ENCODE measurements around the gene DNAJC27.

DNAJC27 gene

DNA sequence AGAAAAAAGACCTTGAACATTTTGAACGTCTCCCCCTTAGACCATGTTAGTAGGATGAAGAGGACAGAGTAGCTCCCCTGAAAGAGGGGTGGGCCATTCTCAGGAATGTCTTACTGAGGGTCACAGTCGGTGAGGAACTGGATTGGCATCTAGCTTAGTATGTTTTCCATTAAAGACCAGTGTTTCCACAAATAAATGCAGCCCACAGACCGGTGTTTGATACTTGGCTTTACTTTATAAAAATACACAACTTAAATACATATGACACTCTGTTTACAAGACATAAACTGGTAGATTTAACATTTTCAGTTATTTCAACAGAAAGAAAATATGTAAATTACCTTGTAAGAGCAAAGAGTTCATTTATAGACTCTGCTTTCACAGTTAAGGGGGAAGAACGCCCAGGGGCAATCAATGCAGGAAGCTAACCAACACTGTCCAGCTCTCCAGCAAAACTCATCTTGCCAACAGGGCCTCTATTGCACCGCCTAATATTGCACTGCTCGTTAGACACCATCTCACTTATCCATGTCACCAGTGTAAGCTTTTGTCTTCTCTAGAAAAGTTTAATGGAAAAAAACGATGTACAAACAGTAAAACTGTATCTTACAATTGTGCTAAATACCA, 28.2 kb downstream of the DNAJC27 start:
- no peak for TF ChIP-seq CTCF (IDR thresholded peaks at IDR 0.05; ENCODE audit: insufficient read depth, low read length, poor library complexity, severe bottlenecking)
- Histone ChIP-seq H3K36me3 (ENCODE audit: control insufficient read depth, insufficient read depth, low read length) (peaks cover 10% of the 10 kb centered on the region), H3K27me3 (replicated peaks; ENCODE audit: control insufficient read depth, insufficient read depth, low read length) (no peaks in the 10 kb centered on the region), H3K4me3 (replicated peaks; ENCODE audit: low read depth, low read length) (no peak overlapping the region)
- no peak for DNase-seq (ENCODE audit: extremely low read depth, insufficient read length)

DNA sequence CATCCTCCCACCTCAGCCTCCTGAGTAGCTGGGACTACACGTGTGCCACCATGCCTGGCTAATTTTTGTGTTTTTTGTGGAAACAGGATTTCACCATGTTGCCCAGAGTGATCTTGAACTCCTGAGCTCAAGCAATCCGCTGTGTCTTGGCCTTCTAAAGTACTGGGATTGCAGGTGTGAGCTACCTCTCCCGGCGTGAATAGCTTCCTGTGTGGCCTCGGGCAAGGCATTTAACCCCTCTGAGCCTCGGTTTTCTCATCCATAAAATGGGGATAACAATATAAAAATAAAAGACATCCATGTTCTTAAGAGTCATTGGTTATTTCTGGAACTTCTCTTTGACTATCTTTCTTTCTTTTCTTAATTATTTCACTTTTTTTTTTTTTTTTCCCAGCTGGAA, 32.4 kb downstream of the DNAJC27 start:
- Histone ChIP-seq H3K27me3 (replicated peaks; ENCODE audit: control insufficient read depth, insufficient read depth, low read length) (no peaks in the 10 kb centered on the region), H3K4me3 (replicated peaks; ENCODE audit: low read depth, low read length) (no peak overlapping the region), H3K36me3 (ENCODE audit: control insufficient read depth, insufficient read depth, low read length) (no peaks in the 10 kb centered on the region)
- no peak for TF ChIP-seq CTCF (IDR thresholded peaks at IDR 0.05; ENCODE audit: insufficient read depth, low read length, poor library complexity, severe bottlenecking)
- no peak for DNase-seq (ENCODE audit: extremely low read depth, insufficient read length)

DNA sequence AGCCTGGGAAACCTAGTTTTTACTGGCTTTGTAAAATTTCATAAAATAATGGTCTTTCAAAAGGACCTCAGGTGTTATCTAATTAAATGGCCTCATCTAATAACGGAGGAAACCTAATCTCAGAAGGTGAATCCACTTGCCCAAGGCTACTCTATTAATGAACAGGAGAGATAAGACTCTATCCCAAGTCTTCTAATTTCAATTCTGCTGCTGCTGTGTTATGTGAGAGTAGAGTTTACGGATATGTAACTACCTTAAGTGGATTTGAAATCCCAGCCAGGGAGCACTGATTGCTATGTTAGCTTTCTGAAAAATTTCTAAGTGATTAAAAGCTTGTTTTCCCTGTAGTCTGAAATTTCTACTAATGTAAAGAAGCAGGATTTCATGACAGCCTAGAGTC, 34.5 kb downstream of the DNAJC27 start:
- no peak overlapping the region for H3K4me3 ChIP-seq (replicated peaks; ENCODE audit: low read depth, low read length)
- DNase-seq (ENCODE audit: extremely low read depth, insufficient read length), result no peak
- no peaks in the 10 kb centered on the region for H3K27me3 ChIP-seq (replicated peaks; ENCODE audit: control insufficient read depth, insufficient read depth, low read length)
- TF ChIP-seq CTCF (IDR thresholded peaks at IDR 0.05; ENCODE audit: insufficient read depth, low read length, poor library complexity, severe bottlenecking), result no peak
- H3K36me3 ChIP-seq (ENCODE audit: control insufficient read depth, insufficient read depth, low read length), result no peaks in the 10 kb centered on the region

DNA sequence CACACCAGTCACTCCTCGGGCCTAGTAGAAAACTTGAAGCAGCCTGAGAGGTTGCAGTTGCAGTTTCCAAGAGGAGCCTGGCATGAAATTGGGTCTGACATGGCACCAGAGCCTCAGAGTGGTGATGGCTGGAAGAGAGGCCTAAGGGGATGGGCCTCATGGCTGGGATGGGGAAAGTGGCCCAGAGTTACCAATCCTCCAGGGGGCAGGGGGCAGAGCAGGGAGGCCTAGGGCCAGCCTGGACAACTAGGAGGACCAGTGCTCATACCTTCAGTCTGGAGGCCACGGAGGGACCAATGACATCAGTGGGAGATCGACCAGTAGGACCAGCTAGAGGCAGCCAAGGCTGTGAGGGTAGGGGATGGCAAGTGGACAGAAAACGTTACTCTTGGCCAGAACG, 36.6 kb downstream of the DNAJC27 start:
- H3K27me3 ChIP-seq (replicated peaks; ENCODE audit: control insufficient read depth, insufficient read depth, low read length), result no peaks in the 10 kb centered on the region
- H3K36me3 ChIP-seq (ENCODE audit: control insufficient read depth, insufficient read depth, low read length), result no peaks in the 10 kb centered on the region
- TF ChIP-seq CTCF (IDR thresholded peaks at IDR 0.05; ENCODE audit: insufficient read depth, low read length, poor library complexity, severe bottlenecking), result no peak
- no peak overlapping the region for H3K4me3 ChIP-seq (replicated peaks; ENCODE audit: low read depth, low read length)
- DNase-seq (ENCODE audit: extremely low read depth, insufficient read length), result no peak

- H3K36me3 ChIP-seq (ENCODE audit: control insufficient read depth, insufficient read depth, low read length), result no peaks in the 10 kb centered on the region
- H3K27me3 ChIP-seq (replicated peaks; ENCODE audit: control insufficient read depth, insufficient read depth, low read length), result no peaks in the 10 kb centered on the region
- TF ChIP-seq CTCF (IDR thresholded peaks at IDR 0.05; ENCODE audit: insufficient read depth, low read length, poor library complexity, severe bottlenecking), result no peak
- no peak for DNase-seq (ENCODE audit: extremely low read depth, insufficient read length)
- no peak overlapping the region for H3K4me3 ChIP-seq (replicated peaks; ENCODE audit: low read depth, low read length)
Measured at GRCh38 chr2:24932715-24933114, 39.0 kb downstream of the DNAJC27 start.

- Histone ChIP-seq H3K27me3 (replicated peaks; ENCODE audit: control insufficient read depth, insufficient read depth, low read length) (no peaks in the 10 kb centered on the region), H3K4me3 (replicated peaks; ENCODE audit: low read depth, low read length) (no peak overlapping the region), H3K36me3 (ENCODE audit: control insufficient read depth, insufficient read depth, low read length) (no peaks in the 10 kb centered on the region)
- peak; percentile 55 for DNase-seq (ENCODE audit: extremely low read depth, insufficient read length)
- no peak for TF ChIP-seq CTCF (IDR thresholded peaks at IDR 0.05; ENCODE audit: insufficient read depth, low read length, poor library complexity, severe bottlenecking)
Measured at GRCh38 chr2:24930768-24931167, 41.0 kb downstream of the DNAJC27 start.

Data from GM06990 (cell line).